ENCODE results near the gene GGPS1.
"Not testable (repeated sequence)": the region's sequence is repeated elsewhere in the genome, so short reads cannot be mapped to it uniquely, and the experiment has no call there.

GGPS1 gene

GRCh38 chr1:235368428-235368827 lies 40.1 kb downstream of the GGPS1 start:
- DNase-seq (ENCODE audit: low read depth), result no peak
- no peak for TF ChIP-seq CTCF (IDR thresholded peaks at IDR 0.05; ENCODE audit: control insufficient read depth, insufficient read depth, low read depth, low read length, missing control alignments)
- H3K4me3 ChIP-seq (ENCODE audit: control insufficient read depth, low read depth, low read length), result no peak overlapping the region

- DNase-seq (ENCODE audit: low read depth), result no peak
- H3K4me3 ChIP-seq (ENCODE audit: control insufficient read depth, low read depth, low read length), result no peak overlapping the region
- TF ChIP-seq CTCF (IDR thresholded peaks at IDR 0.05; ENCODE audit: control insufficient read depth, insufficient read depth, low read depth, low read length, missing control alignments), result no peak
Measured at GRCh38 chr1:235369802-235370201, 41.4 kb downstream of the GGPS1 start.

- DNase-seq (ENCODE audit: low read depth), result no peak
- no peak overlapping the region for H3K4me3 ChIP-seq (ENCODE audit: control insufficient read depth, low read depth, low read length)
- TF ChIP-seq CTCF (IDR thresholded peaks at IDR 0.05; ENCODE audit: control insufficient read depth, insufficient read depth, low read depth, low read length, missing control alignments), result no peak
Measured at GRCh38 chr1:235375919-235376605, 47.7 kb downstream of the GGPS1 start.

GRCh38 chr1:235378134-235378735 lies 49.9 kb downstream of the GGPS1 start:
- DNase-seq (ENCODE audit: low read depth); H3K4me3 ChIP-seq (ENCODE audit: control insufficient read depth, low read depth, low read length): not testable (repeated sequence)

DNA sequence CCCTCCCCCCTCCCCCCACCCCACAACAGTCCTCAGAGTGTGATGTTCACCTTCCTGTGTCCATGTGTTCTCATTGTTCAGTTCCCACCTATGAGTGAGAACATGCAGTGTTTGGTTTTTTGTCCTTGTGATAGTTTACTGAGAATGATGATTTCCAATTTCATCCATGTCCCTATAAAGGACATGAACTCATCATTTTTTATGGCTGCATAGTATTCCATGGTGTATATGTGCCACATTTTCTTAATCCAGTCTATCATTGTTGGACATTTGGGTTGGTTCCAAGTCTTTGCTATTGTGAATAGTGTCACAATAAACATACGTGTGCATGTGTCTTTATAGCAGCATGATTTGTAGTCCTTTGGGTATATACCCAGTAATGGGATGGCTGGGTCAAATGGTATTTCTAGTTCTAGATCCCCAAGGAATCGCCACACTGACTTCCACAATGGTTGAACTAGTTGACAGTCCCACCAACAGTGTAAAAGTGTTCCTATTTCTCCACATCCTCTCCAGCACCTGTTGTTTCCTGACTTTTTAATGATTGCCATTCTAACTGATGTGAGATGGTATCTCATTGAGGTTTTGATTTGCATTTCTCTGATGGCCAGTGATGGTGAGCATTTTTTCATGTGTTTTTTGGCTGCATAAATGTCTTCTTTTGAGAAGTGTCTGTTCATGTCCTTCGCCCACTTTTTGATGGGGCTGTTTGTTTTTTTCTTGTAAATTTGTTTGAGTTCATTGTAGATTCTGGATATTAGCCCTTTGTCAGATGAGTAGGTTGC lies 53.8 kb downstream of the GGPS1 start:
- DNase-seq (ENCODE audit: low read depth); H3K4me3 ChIP-seq (ENCODE audit: control insufficient read depth, low read depth, low read length): not testable (repeated sequence)

DNA sequence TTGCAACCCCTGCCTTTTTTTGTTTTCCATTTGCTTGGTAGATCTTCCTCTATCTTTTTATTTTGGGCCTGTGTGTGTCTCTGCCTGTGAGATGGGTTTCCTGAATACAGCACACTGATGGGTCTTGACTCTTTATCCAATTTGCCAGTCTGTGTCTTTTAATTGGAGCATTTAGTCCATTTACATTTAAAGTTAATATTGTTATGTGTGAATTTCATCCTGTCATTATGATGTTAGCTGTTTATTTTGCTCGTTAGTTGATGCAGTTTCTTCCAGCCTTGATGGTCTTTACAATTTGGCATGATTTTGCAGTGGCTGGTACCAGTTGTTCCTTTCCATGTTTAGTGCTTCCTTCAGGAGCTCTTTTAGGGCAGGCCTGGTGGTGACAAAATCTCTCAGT lies 57.3 kb downstream of the GGPS1 start:
- not testable (repeated sequence) for H3K4me3 ChIP-seq (ENCODE audit: control insufficient read depth, low read depth, low read length); DNase-seq (ENCODE audit: low read depth)

- no peak overlapping the region for H3K4me3 ChIP-seq (ENCODE audit: control insufficient read depth, low read depth, low read length)
- no peak for DNase-seq (ENCODE audit: low read depth)
- TF ChIP-seq CTCF (IDR thresholded peaks at IDR 0.05; ENCODE audit: control insufficient read depth, insufficient read depth, low read depth, low read length, missing control alignments), result no peak
Measured at GRCh38 chr1:235391874-235392273, 63.5 kb downstream of the GGPS1 start.

All from AG09309 (cell line).